ENCODE results near the gene PRRT4. TPM values are rescaled to one million over a fixed set of nuclear protein-coding genes. Genes with fewer than 3 reads are reported as not detected.

PRRT4 gene
- 0.21 and 0.68 TPM in 2 replicates for total RNA-seq

DNA sequence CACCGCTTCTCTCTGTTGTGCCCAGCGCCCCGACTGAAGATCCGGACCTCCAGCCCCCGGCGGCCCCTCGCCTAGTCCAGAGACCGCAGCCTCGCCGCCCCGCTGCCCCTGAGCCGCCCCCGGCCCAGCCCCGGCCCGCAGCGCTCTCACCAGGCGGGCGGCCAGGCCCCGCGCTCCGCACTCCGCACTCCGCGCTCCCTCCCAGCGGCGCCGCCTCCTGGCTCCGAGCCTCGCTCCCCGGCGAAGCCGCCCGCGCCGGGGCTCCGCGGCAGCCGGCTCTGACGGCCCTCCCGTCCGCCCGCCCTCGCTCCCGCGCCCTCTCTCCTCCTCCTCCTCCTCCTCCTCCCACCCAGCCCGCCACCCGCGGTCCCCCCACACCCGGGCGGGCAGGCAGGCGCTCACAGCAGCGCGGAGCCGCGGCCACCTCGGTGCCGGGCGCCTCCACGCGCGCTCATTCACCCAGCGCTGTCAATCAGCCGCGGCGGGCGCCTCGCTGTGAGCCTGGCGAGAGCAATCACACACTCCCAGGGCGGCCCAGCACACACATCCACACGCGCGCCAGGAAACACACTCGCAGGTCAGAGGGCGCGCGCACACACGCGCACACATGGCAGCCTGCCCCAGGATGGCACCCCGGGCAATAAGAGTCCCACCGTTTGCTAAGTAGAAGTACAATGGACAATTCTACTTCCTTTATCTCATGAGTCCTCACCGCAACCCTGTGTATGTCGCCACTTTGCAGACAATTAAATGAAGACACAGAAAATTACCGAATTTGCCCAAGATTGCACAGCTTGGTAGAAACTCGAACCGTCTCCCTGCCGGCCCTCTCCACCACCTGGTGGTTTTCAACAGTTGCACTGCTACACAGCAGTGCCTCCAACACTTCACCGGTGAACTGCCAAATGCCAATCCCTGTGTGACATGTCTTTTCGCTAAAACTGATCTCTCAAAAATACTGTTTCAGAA lies at the start of gene PRRT4:
Gene PRRT4, minus strand, starts transcription at position 280 of the 969 bp plus-strand sequence.

DNA sequence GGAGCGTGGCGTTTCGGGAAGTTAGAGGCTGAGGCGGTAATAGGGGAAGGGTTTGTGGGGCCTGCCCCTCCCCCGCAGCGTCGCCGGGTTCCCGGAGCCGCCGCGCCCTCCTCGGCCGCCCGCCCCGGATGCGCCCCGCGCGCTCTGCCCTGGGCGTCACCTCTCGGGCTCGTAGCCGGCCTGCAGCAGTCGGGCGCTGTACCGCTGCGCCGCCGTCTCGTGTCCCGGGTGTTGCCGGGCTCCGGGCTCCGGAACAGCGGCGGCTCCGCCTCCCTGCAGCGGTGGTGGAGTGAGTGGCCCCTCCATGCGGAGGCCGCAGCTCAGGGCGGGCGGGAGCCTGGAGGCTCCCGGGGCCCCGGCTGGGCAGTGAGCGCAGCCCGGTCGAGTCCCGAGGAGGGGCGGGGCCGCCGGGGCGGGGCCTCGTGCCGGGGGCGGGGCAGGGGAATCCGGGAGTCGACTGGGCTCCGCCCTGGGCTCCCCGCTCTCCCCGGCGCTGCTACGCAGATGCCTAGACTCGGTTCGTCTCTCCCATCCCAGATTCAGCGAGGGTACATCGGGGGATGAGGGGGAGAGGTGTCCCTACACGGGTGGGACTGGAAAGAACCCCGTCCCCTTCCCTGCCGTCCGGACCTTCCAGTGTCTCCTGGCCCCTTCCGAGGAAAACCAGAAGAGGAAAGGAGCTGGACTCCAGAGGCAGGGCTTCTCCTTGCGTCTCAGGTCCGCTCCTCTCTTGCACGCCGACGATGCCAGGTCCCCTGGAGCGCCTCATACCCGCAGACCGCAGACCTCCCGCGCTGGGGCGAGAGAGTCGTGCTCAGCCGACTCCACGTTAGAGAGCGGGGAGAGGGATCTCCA lies 48.3 kb upstream of the PRRT4 start, which contains the start of gene IMPDH1:
Gene IMPDH1, minus strand, starts transcription at position 387 of the 855 bp plus-strand sequence. Its CDS starts 81 bp downstream, at position 306.

DNA sequence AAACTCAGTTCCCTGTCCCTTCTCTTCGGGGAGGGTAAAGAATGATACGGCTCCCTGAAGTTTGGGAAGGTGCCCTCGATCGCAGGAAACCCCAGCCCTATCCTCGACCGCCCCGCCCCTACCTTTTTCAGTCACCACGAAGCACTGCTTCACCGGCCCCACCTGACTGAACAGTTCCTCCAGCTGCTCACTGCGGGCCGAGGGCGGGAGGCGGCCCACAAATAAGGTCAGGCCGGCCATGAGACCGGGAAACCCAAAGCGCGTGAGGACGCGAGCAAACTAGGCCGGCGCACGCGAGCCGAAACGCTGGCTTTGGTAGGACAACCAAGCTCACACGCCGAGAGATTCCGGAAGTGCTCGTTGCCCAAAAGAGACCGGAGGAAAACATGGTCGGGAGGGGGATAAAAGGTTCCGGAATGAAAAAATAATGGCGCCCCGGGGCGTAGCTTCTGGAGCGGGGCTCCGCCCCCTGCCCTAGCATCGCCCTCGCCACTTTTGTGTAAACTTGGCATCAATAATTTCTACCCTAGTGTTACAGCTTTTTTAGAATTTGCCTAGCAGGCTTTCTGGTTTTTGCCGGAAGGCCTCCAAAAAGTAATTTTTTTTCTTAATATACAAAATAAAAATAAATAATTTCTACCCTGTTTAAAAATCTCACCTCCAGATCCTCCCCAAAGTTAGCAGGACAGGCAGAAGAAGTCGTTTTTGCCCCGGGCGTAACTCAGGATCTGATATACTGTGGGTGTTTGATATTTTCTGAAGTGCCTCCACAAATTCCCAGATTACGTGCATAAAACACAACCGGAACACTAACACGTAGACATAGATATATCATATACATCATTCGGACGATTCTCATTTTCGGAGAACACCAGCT lies 17.7 kb downstream of the PRRT4 start, which contains the start of gene RBM28:
Gene RBM28, minus strand, starts transcription at position 355 of the 877 bp plus-strand sequence. Its CDS starts 115 bp downstream, at position 240.

Other genes starting within 250 kb of the PRRT4 start
- gene LEP, start 120.4 kb downstream of the PRRT4 start, total RNA-seq, result under 0.01 and 0.28 TPM in 2 replicates
- gene RBM28, start 17.8 kb downstream of the PRRT4 start, total RNA-seq, result 14.0 and 32.3 TPM in 2 replicates
- 35.9 and 89.6 TPM in 2 replicates for gene IMPDH1, start 48.3 kb upstream of the PRRT4 start, total RNA-seq
- 21.2 and 22.6 TPM in 2 replicates for gene HILPDA, start 94.2 kb upstream of the PRRT4 start, total RNA-seq
- 33.8 and 45.3 TPM in 2 replicates for gene METTL2B, start 115.1 kb upstream of the PRRT4 start, total RNA-seq

Measured in nasal cavity respiratory epithelium epithelial cell of viscerocranial mucosa (primary cell).